OCI-LY3 (cell line): ENCODE results near the gene EGR4.

Experiments
- CTCF ChIP-seq: fragments of 200-600, 300-600 bp; sonication (generic); IDR thresholded peaks from 2 replicates; pipeline ENCODE4 v1.5.1; 2014; ENCODE audit warnings: antibody characterized with exemption, low read length, low read depth
- EZH2phosphoT487 ChIP-seq: fragments of 200-600 bp; shearing (Covaris generic); IDR thresholded peaks from 2 replicates; pipeline ENCODE4 v1.6.1; 2018; ENCODE audit warnings: antibody characterized with exemption, mixed run types, low read depth

- no peak for TF ChIP-seq CTCF
- no peak for TF ChIP-seq EZH2phosphoT487
Measured at GRCh38 chr2:73323551-73323950, 30.2 kb upstream of the EGR4 start.
